HEK293 (cell line): ENCODE results near the gene DCST2.

Source experiments
- EGR2 ChIP-seq: fragments of 450-650 bp; formaldehyde crosslinking; IDR thresholded peaks from 2 replicates; pipeline ENCODE4 v1.5.1; 2016; ENCODE audit warnings: low read depth, missing biosample characterization, missing genetic modification characterization
- GLI2 ChIP-seq: fragments of 450-650 bp; formaldehyde crosslinking; IDR thresholded peaks from 2 replicates; pipeline ENCODE4; 2017; ENCODE audit warnings: missing biosample characterization, missing genetic modification characterization, low read depth, borderline replicate concordance
- GLI4 ChIP-seq: fragments of 450-650 bp; formaldehyde crosslinking; IDR thresholded peaks from 2 replicates; pipeline ENCODE4 v1.5.1; 2016; ENCODE audit warnings: missing biosample characterization, missing genetic modification characterization
- IKZF3 ChIP-seq: fragments of 450-650 bp; IDR thresholded peaks from 2 replicates; pipeline ENCODE4 v1.5.0; 2018; ENCODE audit warnings: missing biosample characterization, mild to moderate bottlenecking, missing genetic modification characterization, moderate library complexity
- KLF8 ChIP-seq: fragments of 450-650 bp; formaldehyde crosslinking; IDR thresholded peaks from 2 replicates; pipeline ENCODE4 v1.5.1; 2016; ENCODE audit warnings: missing biosample characterization, missing genetic modification characterization
- OSR2 ChIP-seq: fragments of 450-650 bp; formaldehyde crosslinking; IDR thresholded peaks from 2 replicates; pipeline ENCODE4 v1.5.1; 2016; ENCODE audit warnings: missing biosample characterization, missing genetic modification characterization
- ZBTB17 ChIP-seq: fragments of 450-650 bp; formaldehyde crosslinking; IDR thresholded peaks from 2 replicates; pipeline ENCODE4 v1.5.1; 2016; ENCODE audit warnings: missing biosample characterization, missing genetic modification characterization
- ZNF341 ChIP-seq: fragments of 450-650 bp; formaldehyde crosslinking; IDR thresholded peaks from 2 replicates; pipeline ENCODE4; 2016; ENCODE audit warnings: low read depth, missing biosample characterization, missing genetic modification characterization
- ZNF37A ChIP-seq: fragments of 450-650 bp; IDR thresholded peaks from 2 replicates; pipeline ENCODE4 v1.5.1; 2018; ENCODE audit warnings: missing biosample characterization, missing genetic modification characterization
- ZNF48 ChIP-seq: fragments of 450-650 bp; formaldehyde crosslinking; IDR thresholded peaks from 2 replicates; pipeline ENCODE4 v1.5.1; 2016; ENCODE audit warnings: missing biosample characterization, missing genetic modification characterization
- ZNF518A ChIP-seq: fragments of 450-650 bp; formaldehyde crosslinking; conservative IDR thresholded peaks from 2 replicates; pipeline ENCODE4 v1.5.1; 2016; ENCODE audit warnings: low read depth, missing biosample characterization, missing genetic modification characterization
- ZNF530 ChIP-seq: fragments of 450-650 bp; formaldehyde crosslinking; IDR thresholded peaks from 2 replicates; pipeline ENCODE4 v1.5.1; 2016; ENCODE audit warnings: low read depth, missing biosample characterization, missing genetic modification characterization
- ZNF561 ChIP-seq: fragments of 450-650 bp; IDR thresholded peaks from 2 replicates; pipeline ENCODE4 v1.5.1; 2018; ENCODE audit warnings: missing biosample characterization, missing genetic modification characterization, borderline replicate concordance
- ZNF571 ChIP-seq: fragments of 450-650 bp; formaldehyde crosslinking; IDR thresholded peaks from 2 replicates; pipeline ENCODE4 v1.5.0; 2017; ENCODE audit warnings: missing biosample characterization, missing genetic modification characterization
- ZNF692 ChIP-seq: fragments of 450-650 bp; formaldehyde crosslinking; IDR thresholded peaks from 2 replicates; pipeline ENCODE4 v1.5.1; 2016; ENCODE audit warnings: missing biosample characterization, missing genetic modification characterization
- ZXDB ChIP-seq: fragments of 450-650 bp; formaldehyde crosslinking; IDR thresholded peaks from 2 replicates; pipeline ENCODE4 v1.5.1; 2016; ENCODE audit warnings: missing biosample characterization, missing genetic modification characterization
- TF ChIP-seq, protein P1 (sequence below): fragments of 450-650 bp; formaldehyde crosslinking; IDR thresholded peaks from 2 replicates; pipeline ENCODE4 v1.5.1; 2016; ENCODE audit warnings: missing biosample characterization, missing genetic modification characterization
- TF ChIP-seq, protein P2 (sequence below): fragments of 450-650 bp; formaldehyde crosslinking; IDR thresholded peaks from 2 replicates; pipeline ENCODE4 v1.5.1; 2017; ENCODE audit warnings: missing biosample characterization, mild to moderate bottlenecking, missing genetic modification characterization, moderate library complexity
- TF ChIP-seq, protein P3 (sequence below): fragments of 450-650 bp; IDR thresholded peaks from 2 replicates; pipeline ENCODE4 v1.5.1; 2018; ENCODE audit warnings: missing biosample characterization, missing genetic modification characterization
- TF ChIP-seq, protein P4 (sequence below): fragments of 450-650 bp; formaldehyde crosslinking; IDR thresholded peaks from 2 replicates; pipeline ENCODE4 v1.5.1; 2016; ENCODE audit warnings: missing biosample characterization, missing genetic modification characterization, borderline replicate concordance

Gene DCST2

GRCh38 chr1:155080312-155081228 is 47.0 kb upstream of the DCST2 start (continued):
- TF ChIP-seq, protein P1, sequence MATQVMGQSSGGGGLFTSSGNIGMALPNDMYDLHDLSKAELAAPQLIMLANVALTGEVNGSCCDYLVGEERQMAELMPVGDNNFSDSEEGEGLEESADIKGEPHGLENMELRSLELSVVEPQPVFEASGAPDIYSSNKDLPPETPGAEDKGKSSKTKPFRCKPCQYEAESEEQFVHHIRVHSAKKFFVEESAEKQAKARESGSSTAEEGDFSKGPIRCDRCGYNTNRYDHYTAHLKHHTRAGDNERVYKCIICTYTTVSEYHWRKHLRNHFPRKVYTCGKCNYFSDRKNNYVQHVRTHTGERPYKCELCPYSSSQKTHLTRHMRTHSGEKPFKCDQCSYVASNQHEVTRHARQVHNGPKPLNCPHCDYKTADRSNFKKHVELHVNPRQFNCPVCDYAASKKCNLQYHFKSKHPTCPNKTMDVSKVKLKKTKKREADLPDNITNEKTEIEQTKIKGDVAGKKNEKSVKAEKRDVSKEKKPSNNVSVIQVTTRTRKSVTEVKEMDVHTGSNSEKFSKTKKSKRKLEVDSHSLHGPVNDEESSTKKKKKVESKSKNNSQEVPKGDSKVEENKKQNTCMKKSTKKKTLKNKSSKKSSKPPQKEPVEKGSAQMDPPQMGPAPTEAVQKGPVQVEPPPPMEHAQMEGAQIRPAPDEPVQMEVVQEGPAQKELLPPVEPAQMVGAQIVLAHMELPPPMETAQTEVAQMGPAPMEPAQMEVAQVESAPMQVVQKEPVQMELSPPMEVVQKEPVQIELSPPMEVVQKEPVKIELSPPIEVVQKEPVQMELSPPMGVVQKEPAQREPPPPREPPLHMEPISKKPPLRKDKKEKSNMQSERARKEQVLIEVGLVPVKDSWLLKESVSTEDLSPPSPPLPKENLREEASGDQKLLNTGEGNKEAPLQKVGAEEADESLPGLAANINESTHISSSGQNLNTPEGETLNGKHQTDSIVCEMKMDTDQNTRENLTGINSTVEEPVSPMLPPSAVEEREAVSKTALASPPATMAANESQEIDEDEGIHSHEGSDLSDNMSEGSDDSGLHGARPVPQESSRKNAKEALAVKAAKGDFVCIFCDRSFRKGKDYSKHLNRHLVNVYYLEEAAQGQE (tag by site-specific recombination) = no peak
- TF ChIP-seq, protein P2, sequence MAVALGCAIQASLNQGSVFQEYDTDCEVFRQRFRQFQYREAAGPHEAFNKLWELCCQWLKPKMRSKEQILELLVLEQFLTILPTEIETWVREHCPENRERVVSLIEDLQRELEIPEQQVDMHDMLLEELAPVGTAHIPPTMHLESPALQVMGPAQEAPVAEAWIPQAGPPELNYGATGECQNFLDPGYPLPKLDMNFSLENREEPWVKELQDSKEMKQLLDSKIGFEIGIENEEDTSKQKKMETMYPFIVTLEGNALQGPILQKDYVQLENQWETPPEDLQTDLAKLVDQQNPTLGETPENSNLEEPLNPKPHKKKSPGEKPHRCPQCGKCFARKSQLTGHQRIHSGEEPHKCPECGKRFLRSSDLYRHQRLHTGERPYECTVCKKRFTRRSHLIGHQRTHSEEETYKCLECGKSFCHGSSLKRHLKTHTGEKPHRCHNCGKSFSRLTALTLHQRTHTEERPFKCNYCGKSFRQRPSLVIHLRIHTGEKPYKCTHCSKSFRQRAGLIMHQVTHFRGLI (tag by site-specific recombination) = no peak
- TF ChIP-seq, protein P3, sequence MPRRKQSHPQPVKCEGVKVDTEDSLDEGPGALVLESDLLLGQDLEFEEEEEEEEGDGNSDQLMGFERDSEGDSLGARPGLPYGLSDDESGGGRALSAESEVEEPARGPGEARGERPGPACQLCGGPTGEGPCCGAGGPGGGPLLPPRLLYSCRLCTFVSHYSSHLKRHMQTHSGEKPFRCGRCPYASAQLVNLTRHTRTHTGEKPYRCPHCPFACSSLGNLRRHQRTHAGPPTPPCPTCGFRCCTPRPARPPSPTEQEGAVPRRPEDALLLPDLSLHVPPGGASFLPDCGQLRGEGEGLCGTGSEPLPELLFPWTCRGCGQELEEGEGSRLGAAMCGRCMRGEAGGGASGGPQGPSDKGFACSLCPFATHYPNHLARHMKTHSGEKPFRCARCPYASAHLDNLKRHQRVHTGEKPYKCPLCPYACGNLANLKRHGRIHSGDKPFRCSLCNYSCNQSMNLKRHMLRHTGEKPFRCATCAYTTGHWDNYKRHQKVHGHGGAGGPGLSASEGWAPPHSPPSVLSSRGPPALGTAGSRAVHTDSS = no peak
- TF ChIP-seq ZBTB17 (tag by site-specific recombination) (peak; percentile 67), GLI4 (no peak), ZNF530 (tag by site-specific recombination) (peak; percentile 94; the same call in 1 of the 2 replicates), ZNF48 (tag by site-specific recombination) (no peak), KLF8 (tag by site-specific recombination) (peak; percentile 78), IKZF3 (tag by site-specific recombination) (peak; percentile 59; the same call in 1 of the 2 replicates), EGR2 (tag by site-specific recombination) (peak; percentile 50; the same call in 1 of the 2 replicates), ZNF561 (peak; percentile 98; the same call in 1 of the 2 replicates), ZNF571 (no peak), OSR2 (peak; percentile 71), GLI2 (no peak), ZXDB (tag by site-specific recombination) (peak; percentile 60), ZNF518A (tag by site-specific recombination) (no peak), ZNF341 (tag by site-specific recombination) (peak; percentile 35; the same call in 1 of the 2 replicates), ZNF692 (tag by site-specific recombination) (0 out of 2 replicates have a peak, but pooled peaks have one; percentile 17), ZNF37A (tag by site-specific recombination) (0 out of 2 replicates have a peak, but pooled peaks have one; percentile 14)
- TF ChIP-seq, protein P4, sequence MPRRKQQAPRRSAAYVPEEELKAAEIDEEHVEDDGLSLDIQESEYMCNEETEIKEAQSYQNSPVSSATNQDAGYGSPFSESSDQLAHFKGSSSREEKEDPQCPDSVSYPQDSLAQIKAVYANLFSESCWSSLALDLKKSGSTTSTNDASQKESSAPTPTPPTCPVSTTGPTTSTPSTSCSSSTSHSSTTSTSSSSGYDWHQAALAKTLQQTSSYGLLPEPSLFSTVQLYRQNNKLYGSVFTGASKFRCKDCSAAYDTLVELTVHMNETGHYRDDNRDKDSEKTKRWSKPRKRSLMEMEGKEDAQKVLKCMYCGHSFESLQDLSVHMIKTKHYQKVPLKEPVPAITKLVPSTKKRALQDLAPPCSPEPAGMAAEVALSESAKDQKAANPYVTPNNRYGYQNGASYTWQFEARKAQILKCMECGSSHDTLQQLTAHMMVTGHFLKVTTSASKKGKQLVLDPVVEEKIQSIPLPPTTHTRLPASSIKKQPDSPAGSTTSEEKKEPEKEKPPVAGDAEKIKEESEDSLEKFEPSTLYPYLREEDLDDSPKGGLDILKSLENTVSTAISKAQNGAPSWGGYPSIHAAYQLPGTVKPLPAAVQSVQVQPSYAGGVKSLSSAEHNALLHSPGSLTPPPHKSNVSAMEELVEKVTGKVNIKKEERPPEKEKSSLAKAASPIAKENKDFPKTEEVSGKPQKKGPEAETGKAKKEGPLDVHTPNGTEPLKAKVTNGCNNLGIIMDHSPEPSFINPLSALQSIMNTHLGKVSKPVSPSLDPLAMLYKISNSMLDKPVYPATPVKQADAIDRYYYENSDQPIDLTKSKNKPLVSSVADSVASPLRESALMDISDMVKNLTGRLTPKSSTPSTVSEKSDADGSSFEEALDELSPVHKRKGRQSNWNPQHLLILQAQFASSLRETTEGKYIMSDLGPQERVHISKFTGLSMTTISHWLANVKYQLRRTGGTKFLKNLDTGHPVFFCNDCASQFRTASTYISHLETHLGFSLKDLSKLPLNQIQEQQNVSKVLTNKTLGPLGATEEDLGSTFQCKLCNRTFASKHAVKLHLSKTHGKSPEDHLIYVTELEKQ (tag by site-specific recombination) = 0 out of 2 replicates have a peak, but pooled peaks have one; percentile 30
